DLD1 (cell line): Measurements from ENCODE around the gene HSFX1.
"Not testable (repeated sequence)": the region's sequence is repeated elsewhere in the genome, so short reads cannot be mapped to it uniquely, and the experiment has no call there.

Experiments
- in situ Hi-C: cut with HindIII; loops from 2 replicates; pipeline ENCODE4 v1.10.0; 2017; ENCODE audit warnings: low sequenced_read_pairs

The HSFX1 gene, protein sequence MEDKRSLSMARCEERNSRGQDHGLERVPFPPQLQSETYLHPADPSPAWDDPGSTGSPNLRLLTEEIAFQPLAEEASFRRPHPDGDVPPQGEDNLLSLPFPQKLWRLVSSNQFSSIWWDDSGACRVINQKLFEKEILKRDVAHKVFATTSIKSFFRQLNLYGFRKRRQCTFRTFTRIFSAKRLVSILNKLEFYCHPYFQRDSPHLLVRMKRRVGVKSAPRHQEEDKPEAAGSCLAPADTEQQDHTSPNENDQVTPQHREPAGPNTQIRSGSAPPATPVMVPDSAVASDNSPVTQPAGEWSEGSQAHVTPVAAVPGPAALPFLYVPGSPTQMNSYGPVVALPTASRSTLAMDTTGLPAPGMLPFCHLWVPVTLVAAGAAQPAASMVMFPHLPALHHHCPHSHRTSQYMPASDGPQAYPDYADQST

DNA sequence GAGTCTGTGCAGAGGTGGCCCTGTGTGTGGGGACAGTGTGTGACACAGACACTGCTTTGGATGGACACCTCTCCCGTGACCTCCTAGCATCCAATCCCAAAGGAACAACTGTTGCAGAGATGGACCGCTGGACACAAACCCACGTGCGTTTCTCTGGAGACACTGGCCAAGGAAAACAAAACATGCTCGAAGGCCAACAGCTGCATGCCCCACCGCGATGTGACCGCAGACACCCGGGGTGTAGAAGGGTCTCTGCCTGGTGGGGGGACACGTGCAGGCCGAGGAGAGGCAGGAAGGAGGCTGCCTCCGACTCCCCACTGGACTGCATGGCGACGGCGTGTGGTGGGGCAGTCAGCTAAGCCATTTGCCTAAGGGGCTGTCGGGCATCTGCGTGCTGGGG lies at the start of gene HSFX1:
TSS of gene HSFX1 (plus strand) at position 301 of the 400 bp plus-strand sequence. CDS start 614 bp downstream, outside the sequence.
- in situ Hi-C loops = not testable (repeated sequence)

DNA sequence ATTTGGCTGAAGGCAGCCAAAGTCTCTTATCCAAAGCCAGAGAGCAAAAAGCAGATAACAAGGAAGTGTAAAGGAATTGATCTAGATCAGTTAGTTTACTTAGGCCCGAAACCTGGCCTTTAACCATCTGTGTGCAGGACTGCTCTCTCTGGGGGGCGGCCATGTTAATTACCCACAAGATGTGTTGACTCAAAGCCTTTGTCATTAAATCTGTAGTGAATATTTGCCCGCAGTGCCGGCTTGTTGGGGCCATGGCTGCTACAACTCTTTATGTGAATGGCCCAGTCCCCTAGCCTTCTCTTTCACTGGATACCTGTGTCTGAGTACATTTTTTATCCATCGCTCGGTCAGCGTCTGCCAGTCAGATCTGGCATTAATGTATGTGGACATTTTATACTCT lies 46.6 kb upstream of the HSFX1 start:
- in situ Hi-C loops = not testable (repeated sequence)

DNA sequence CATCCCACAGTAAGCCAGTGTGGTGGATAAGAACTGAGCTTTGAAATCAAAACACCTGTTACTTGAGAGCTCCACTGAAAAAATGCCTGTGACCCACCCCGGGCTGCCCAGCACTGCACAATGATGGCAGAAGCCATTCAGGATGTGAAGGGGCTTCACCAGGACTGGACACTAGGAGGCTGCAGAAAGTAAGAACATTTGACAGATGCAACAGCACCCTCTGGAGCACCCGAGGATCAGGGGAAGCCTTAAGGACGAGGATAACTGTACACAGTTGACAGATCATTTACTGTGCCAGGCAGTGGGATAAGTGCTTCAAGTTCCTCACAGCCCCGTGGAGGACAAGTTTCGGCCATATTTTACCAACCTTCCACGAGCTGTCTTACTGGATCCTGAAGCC lies 31.6 kb upstream of the HSFX1 start:
- in situ Hi-C loops = not testable (repeated sequence)

DNA sequence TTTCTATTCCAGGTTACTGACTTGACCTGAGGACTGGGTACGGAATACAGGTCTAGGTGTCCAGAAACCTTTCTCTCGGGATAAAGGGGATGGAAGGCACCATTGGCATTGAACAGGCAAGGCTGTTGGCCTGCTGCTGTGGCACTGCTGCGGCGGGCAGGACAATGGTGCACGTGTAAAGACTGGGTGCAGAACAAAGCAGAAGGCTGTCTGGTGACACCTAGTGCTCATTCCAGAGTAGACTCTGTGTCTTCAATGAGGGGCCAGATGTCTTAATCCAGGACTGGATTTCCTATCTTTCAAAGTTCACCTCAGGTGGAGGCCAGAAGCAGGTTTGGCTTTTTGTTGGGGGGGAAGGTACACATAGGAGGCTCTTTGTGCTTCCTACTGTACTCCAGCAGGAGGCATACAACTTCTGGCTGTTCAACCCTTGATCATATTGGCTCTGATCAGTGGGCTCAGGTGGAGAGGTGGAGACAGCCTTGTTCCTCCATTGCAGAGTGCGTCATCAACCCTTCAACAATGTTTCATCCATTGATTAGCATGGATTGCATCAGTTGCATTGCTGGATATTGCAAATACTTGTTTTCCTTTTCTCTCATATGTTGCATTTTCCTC lies 27.4 kb upstream of the HSFX1 start:
- in situ Hi-C loops = not testable (repeated sequence)

DNA sequence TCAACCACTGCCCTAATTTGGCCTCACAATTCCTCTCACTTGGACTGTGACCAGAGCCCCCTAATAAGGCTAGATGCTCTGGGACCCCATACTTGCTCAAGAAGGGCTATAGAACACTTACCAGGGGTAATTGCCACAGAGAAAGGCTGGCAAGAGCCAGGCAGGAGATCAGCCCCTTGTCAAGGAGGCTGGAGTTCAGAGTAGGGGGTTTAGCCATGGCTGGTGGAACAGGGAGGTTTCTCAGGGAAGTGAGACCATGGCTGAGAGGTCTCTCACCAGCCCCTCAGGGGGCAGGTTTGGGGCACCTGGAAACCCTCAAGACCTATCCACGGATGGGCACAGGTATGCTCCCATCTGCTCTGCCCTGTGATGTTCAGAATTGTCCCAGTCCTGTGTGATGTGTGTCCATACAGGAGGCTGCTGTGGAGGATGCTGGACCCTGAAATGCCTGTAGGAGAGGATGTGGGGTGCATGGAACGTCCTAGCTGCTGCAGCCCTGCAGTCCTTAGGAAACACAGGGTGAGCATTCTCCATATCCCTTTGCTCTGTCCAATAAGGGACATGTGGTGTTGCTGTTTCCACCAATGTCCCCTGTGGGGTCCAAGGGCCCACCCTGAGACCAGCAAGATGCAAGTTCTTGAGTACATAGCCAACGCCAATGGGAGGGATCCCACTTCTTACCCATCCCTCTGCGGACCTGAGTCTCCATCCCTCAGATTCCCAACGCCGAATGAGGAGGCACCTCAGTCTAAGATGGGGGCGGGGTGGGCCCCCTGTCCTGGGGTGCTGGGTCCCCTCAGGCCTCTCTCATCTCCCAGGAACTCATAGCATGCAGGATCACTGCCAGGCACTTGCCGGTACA lies 16.4 kb upstream of the HSFX1 start:
- in situ Hi-C loops = no loop called here

DNA sequence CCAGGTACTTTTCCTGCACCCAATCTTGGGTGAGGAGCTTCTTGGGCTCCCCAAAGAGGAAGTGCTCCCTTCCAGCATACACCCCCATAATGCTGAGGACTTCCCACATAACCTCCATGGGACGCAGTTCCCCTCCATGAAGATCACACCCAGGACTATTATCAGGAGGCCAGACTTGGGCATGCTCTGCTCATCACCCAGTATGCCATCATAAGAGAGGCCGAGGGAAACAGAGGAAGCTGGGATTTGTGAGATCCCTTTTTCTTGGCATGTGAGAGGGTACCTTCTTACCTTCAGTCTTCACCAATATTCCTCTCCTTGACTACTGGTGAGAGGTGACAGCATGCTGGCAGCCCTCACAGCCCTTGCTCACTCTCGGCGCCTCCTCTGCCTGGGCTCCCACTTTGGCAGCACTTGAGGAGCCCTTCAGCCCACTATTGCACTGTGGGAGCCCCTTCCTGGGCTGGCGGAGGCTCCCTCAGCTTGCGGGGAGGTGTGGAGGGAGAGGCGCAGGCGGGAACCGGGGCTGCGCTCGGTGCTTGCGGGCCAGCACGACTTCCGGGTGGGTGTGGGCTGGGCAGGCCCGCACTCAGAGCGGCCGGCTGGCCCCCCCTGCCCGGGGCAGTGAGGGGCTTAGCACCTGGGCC lies 15.7 kb upstream of the HSFX1 start:
- in situ Hi-C loops = no loop called here

DNA sequence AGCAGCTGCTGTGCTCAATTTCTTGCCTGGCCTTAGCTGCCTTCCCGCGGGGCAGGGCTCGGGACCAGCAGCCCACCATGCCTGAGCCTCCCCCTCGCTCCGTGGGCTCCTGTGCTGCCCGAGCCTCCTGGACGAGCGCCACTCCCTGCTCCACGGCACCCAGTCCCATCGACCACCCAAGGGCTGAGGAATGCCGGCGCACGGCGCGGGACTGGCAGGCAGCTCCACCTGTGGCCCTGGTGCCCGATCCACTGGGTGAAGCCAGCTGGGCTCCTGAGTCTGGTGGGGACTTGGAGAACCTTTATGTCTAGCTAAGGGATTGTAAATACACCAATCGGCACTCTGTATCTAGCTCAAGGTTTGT lies 15.2 kb upstream of the HSFX1 start:
- in situ Hi-C loops = not testable (repeated sequence)

DNA sequence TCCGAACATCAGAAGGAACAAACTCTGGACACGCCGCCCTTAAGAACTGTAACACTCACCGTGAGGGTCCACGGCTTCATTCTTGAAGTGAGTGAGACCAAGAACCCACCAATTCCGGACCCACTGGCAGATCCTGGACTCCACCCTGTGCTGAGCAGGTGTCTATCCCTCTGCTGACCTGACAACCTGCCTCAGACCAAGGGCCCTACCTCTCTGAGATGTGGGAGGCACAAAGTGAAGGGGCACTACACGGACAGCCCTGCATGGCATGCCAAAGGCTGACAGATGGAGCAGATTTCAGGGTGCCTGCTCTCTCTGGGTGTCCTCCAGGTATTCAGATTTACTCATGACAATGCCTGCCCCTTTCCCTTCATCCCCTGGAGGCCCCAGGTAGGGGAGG lies 14.0 kb upstream of the HSFX1 start:
- in situ Hi-C loops = no loop called here

DNA sequence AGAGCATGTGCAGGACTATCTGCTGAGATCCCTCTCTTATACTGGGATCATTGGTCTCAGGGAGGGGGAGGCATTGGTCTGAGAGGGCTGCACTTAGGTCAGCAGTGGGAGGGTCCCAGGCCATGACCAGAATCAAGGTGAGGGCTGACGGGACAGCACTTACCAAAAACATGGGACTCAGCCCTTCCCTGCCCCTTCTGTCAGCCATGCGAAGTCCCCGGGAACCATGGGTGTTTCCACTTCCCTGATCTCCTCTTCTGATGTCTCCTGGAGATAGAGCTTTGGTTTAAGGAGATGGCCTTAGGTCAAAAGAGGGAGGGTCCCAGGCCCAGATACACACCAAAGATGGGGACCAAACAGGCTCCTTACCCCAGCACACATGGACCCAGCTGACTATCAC lies 12.9 kb upstream of the HSFX1 start:
- in situ Hi-C loops = no loop called here

DNA sequence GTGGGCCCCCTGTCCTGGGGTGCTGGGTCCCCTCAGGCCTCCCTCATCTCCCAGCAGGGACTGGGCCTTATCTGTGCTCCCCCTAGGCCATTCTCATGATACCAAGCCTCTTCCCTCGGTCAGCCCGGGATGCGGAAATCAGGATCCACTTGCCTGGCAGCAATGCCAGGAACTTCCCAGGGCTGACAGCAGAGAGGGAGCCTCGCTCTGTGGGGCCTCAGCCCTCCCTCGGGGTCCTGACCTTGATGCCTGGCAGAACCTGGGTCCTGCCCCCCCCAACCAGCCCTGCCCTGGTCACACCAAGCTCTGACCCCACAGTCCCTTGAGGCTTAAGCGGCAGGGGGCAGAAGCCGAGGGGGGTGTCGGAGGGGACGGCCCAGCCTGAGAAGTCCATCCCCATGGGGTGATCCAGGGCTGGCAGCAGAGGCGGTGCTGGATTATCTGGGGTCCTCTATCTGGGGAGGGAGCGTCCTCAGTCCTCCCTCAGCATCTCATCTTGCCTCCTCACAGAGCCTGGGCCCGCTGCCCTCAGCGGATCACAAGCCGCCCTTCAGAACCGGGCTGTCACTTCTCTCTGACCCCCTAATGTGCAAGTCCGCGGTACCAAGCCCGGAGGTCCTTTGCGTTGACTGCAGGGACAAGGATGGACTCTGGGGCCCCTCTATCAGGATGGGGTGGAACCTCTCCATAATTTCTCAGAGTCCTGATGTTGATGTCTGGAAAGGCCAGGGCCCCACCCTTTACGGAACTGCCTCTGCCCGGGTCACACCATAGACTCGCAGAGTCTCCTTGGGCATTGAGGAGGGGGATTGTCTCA lies 11.8 kb upstream of the HSFX1 start:
- in situ Hi-C loops = not testable (repeated sequence)

DNA sequence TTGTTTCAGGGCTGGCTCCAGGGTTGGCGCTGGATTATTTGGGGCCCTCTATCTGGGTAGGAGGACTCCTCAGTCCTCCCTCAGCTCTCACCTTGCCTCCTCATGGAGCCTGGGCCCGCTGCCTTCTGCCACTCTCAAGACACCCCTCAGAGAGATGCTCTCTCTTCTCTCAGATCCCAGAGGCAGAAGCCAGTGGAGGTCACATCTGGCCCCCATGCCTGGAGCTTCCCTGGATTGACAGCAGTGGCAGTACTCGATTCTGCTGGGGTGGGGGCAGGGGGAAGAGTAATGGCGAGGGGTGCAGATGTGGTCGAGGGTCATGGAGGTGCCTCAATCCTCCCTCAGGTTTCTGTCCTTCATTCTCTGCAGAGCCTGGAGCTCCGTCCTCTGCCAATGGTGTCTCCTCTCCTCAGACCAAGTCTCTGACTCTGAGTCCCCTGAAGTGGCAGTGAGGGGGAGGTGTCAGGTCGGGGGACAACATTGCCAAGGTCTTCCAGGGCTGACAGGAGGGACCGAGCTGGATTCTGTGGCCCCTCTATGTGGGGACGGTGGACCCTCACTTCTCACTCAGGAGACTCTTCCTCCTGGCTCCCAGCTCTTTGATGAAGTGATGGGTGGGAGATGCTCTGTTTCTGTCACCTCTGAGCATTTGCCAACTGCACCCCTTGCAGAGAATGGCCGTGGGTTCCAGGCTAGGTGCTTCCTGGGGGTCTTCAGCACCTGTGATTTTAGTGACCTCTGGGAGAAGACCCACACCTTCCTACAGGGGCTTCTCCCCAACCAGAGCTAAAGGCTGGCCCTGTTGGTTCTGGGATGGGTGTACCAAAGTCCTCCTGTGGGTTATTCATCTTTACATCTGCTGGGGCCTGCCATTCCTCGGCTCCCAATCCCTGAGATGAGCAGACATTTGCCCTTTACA lies 10.9 kb upstream of the HSFX1 start:
- in situ Hi-C loops = no loop called here

DNA sequence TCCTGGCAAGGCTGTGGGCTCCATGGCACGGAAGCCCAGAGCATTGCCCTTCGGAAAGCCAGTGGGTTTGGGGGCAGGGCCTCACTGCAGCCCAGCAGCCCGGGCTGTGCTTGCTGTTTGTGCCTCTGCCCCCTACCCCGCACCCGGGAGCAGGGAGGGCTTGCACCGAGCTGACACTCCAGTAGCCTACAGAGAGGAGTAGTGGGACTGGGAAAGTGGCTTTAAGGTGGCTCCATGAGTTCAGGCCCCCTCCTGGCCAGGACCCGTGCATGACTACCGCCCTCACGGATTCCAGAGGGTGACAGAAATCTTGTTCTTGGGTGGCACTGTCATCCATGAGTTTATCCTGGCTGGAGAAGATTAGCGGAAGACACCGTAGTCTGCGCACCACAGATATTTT lies 3.5 kb upstream of the HSFX1 start:
- in situ Hi-C loops = not testable (repeated sequence)

DNA sequence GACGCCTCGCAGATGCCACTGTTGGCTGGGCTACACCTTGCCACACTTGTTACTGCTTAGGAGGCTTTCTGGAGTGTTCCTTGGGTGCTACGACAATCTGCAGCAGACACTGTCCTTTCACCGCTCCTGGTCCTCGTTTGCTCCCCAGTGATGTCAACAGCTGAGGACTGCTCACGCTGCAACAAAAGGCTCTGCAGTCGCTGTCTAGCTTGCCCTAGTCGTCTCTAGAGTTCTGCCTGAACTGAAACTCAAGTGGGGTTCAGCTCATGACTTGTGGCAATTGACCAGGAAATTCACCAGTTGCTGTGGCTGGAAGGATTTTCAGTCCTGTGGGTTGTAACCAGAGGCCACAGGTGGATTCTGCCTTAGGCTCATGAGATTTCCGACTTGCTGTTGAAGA lies 842 bp upstream of the HSFX1 start:
- in situ Hi-C loops = not testable (repeated sequence)

DNA sequence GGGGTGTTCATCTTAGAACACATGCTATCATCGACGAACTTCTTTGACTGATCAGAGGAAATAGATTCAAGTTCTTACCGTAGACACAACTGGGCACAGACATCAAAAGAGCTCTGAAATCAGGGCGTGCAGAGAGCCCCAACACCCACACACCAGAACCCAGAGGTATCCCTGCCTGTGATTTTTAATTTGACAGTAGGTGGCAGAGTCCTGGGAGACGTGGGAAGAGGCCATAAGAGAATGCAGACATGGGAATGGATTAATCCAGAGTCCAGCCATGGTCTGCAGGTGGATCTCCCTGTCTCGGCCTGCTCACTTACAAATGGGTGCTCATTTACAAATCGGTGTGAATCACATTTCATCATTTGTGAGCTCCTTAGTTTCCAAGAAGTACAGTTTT lies 4.1 kb downstream of the HSFX1 start:
- in situ Hi-C loops = not testable (repeated sequence)

DNA sequence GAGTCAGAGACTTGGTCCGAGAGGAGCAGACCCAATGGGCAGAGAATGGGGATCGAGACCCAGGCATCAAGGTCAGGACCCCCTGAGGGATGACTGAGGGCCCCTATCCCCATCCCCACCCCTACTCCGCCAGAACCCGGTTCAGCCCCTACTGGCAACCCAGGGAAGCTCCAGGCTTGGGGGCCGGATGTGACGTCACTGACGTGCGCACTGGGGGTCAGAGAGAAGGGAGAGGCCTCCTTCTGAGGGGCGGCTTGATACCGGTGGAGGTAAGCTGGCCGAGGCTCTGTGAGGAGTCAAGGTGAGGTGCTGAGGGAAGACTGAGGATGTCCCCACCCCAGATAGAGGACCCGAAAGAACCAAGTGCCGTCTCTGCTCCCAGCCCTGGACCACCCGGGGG lies 7.9 kb downstream of the HSFX1 start, which contains the start of gene MAGEA9:
TSS of gene MAGEA9 (plus strand) at position 204 of the 400 bp plus-strand sequence. CDS start 4,281 bp downstream, outside the sequence.
- in situ Hi-C loops = not testable (repeated sequence)

DNA sequence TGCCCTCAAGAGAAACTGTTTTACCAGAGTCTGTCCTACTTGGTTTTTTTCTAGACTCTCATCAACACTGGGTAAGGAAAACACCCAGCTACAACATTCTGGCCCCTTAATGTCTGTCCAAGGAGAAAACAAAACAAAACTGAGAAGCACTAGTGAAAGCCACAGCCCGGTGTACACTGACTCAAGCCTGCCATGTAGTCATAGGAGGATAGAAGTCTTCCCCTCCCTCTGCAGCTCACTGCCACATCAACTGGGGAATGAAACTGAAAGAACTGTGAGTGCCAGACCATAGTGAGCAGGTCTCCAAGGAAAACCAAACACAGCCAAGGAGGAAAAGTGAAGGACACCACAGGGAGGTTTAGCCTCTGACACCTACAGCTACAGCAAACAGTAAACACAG lies 21.7 kb downstream of the HSFX1 start:
- in situ Hi-C loops = not testable (repeated sequence)

DNA sequence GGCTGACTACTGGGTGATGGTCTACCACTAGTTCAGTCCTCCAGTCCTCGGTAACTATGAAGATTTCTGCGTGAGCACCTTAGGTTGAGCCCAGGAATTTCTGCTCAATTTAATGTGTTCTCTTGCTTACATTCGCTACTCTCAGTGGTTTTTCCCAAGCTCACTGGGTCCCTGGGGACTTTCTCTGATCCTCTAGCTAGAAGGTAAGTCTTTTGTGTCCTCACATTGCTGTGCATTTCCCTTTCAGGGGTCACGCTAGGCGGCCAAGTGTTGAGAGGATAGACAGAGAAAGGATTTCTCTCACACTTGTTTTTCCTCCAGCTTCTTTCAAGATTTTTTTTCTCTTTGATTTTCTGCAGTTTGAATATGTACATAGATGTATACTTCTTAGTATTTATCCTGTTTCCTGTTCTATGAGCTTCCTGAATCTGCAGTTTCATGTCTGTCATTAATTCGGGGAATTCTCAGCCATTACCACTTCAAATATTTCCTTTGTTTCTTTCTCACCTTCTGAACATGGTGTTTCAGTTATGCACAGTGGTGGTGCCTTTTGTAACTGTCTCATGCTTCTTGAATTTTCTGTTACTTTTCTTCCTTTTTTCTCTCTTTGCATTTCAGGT lies 25.3 kb downstream of the HSFX1 start:
- in situ Hi-C loops = no loop called here

DNA sequence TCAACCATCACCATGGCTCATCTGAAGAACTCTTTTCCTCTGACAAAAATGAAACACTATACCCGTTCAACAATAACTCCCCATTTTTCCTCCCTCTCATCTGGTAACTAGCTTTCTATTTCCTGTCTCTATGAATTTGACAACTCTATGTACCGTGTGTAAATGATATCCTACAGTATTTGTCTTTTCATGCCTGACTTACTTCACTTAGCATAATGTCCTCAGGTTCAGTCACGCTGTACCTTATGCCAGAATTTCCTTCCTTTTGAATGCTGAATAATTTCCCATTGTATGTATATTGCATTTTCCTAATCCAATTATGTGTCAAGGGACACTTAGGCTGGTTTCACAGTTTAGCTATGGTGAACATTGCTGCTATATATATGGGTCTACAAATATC lies 26.1 kb downstream of the HSFX1 start:
- in situ Hi-C loops = no loop called here
